ENCODE measurements around the gene ECT2L. TPM values are rescaled to one million over a fixed set of nuclear protein-coding genes. Genes with fewer than 3 reads are reported as not detected.

The ECT2L gene
- total and polyA plus RNA-seq, 2 of the 13 experiments (the other 11 are each of a cell fraction or from before 2014, with no cell fraction given): 0.12 TPM; not detected in 1

GRCh38 chr6:138782243-138782642, 13.6 kb upstream of the ECT2L start:
- H3K9me3 ChIP-seq (ENCODE audit: low read length): no peaks in the 10 kb centered on the region
- no peak for DNase-seq (ENCODE audit: low spot score)
- no peak overlapping the region for H3K9ac ChIP-seq (ENCODE audit: insufficient read depth, low read depth, low read length)
- H3K79me2 ChIP-seq (ENCODE audit: insufficient read depth, low read length): no peaks in the 10 kb centered on the region
- CTCF ChIA-PET (ENCODE audit: low intra/inter-chr PET ratio, low total read pairs): no interaction called here
- H3K36me3 ChIP-seq (replicated peaks in 1 of 2; ENCODE audit: control insufficient read depth in 1 of 2, insufficient read depth in 2 of 2, low read length in 2 of 2): peaks cover 3 to 7% of the 10 kb centered on the region in 2 experiments; a peak in 3 of 5 replicates
- BruUV-seq (replicated peaks): no TSS peak
- no peaks in the 10 kb centered on the region for H3K4me1 ChIP-seq (ENCODE audit: insufficient read depth, low read length)
- H3K27ac ChIP-seq (ENCODE audit: extremely low read length, insufficient read depth, low read length): no peak overlapping the region
- no peak overlapping the region for H3K4me3 ChIP-seq (replicated peaks in 1 of 3; ENCODE audit: insufficient read depth in 1 of 3, low read depth in 2 of 3, low read length in 3 of 3)
- in situ Hi-C loops (cut with HindIII; ENCODE audit: extremely low pct_ligation_motif_present, low pct_unique_long_range_greater_than_20kb) (no loop called here), intact Hi-C loops (cut with micrococcal nuclease; ENCODE audit: unreplicated experiment) (no loop called here)
- ATAC-seq: no peak
- no peak for FAIRE-seq
- H2AFZ ChIP-seq (ENCODE audit: low read length): no peak overlapping the region
- no peak overlapping the region for H3K4me2 ChIP-seq (ENCODE audit: low read depth, low read length)
- 96% methylated on average over 4 of the region's 4 CpGs for WGBS (ENCODE audit: low lambda C conversion rate)
- no peaks in the 10 kb centered on the region for H3K27me3 ChIP-seq (ENCODE audit: control insufficient read depth in 1 of 2, insufficient read depth in 2 of 2, low read length in 2 of 2)
- no peaks in the 10 kb centered on the region for H4K20me1 ChIP-seq (ENCODE audit: insufficient read depth, low read length)
- POLR2A ChIA-PET: no interaction called here
- TF ChIP-seq REL (CRISPR knock-in tag; conservative IDR thresholded peaks at IDR 0.05) (no peak), POGZ (CRISPR knock-in tag; IDR thresholded peaks at IDR 0.05) (no peak), ZNF296 (CRISPR knock-in tag; conservative IDR thresholded peaks at IDR 0.05) (no peak), JDP2 (CRISPR knock-in tag; IDR thresholded peaks at IDR 0.05; ENCODE audit: borderline replicate concordance) (no peak), CEBPZ (IDR thresholded peaks at IDR 0.05; ENCODE audit: low read length) (no peak), ZFYVE20 (CRISPR knock-in tag; IDR thresholded peaks at IDR 0.05; ENCODE audit: borderline replicate concordance, low read depth) (no peak), ZNF354B (CRISPR knock-in tag; IDR thresholded peaks at IDR 0.05) (no peak), MAFF (IDR thresholded peaks at IDR 0.05; ENCODE audit: low read depth, low read length) (peak; percentile 87), NFE2L2 (IDR thresholded peaks at IDR 0.05; ENCODE audit: low read length) (peak; percentile 29; the same call in 1 of the 2 replicates), SIN3B (IDR thresholded peaks at IDR 0.05; ENCODE audit: low read length) (no peak), SNAPC2 (CRISPR knock-in tag; IDR thresholded peaks at IDR 0.05) (no peak), MAFK (conservative IDR thresholded peaks at IDR 0.05 in 1 of 2, IDR thresholded peaks at IDR 0.05 in 1 of 2; ENCODE audit: low read length in 2 of 2) (peak; percentile 88 to 93), GPN1 (CRISPR knock-in tag; IDR thresholded peaks at IDR 0.05; ENCODE audit: borderline replicate concordance) (no peak), ZC3H4 (CRISPR knock-in tag; IDR thresholded peaks at IDR 0.05; ENCODE audit: borderline replicate concordance) (no peak), RNF2 (conservative IDR thresholded peaks at IDR 0.05; ENCODE audit: low read depth) (no peak), ZFP90 (CRISPR knock-in tag; IDR thresholded peaks at IDR 0.05; ENCODE audit: borderline replicate concordance) (no peak), ATF6 (CRISPR knock-in tag; conservative IDR thresholded peaks at IDR 0.05) (no peak), CHD4 (IDR thresholded peaks at IDR 0.05; ENCODE audit: borderline replicate concordance, low read length) (no peak), FOXA1 (IDR thresholded peaks at IDR 0.05) (no peak), FOXA1 (CRISPR knock-in tag; IDR thresholded peaks at IDR 0.05) (no peak), ZNF550 (CRISPR knock-in tag; IDR thresholded peaks at IDR 0.05; ENCODE audit: borderline replicate concordance) (no peak), ZFP36L2 (CRISPR knock-in tag; IDR thresholded peaks at IDR 0.05) (no peak)
